Activated B cell treated with CpG ODN at 0.5 μM for 24 hours (primary cell): ENCODE data around the gene STAP2. TPM values are rescaled to one million over a fixed set of nuclear protein-coding genes. Genes with fewer than 3 reads are reported as not detected.

Experiments used
- ATAC-seq: fragments of 200-7000 bp; cut with Tn5 transposase; one replicate; pipeline ENCODE4 v1.10.0; 2021; ENCODE audit warnings: low read depth, mild to moderate bottlenecking, moderate library complexity
- CTCF ChIA-PET: fragments of 350-600 bp; sonication (Branson Sonifier 250); formaldehyde crosslinking; loops from one replicate; lab custom pipeline; 2021; ENCODE audit warnings: antibody characterized with exemption; lab: Charles Lee
- POLR2A ChIA-PET: fragments of 350-600 bp; sonication (Branson Sonifier 250); formaldehyde crosslinking; loops from one replicate; lab custom pipeline; 2021; ENCODE audit warnings: antibody characterized with exemption; lab: Charles Lee
- DNase-seq: peaks from one replicate; pipeline ENCODE4 v3.0.0; 2022
- H3K27ac Mint-ChIP-seq: one replicate; pipeline ENCODE4 v1.8.0; 2020; ENCODE audit warnings: mixed read lengths
- H3K27me3 Mint-ChIP-seq: one replicate; pipeline ENCODE4 v1.8.0; 2021; ENCODE audit warnings: mixed read lengths
- H3K36me3 Mint-ChIP-seq: one replicate; pipeline ENCODE4 v1.8.0; 2021; ENCODE audit warnings: low read depth, mixed read lengths
- H3K4me1 Mint-ChIP-seq: one replicate; pipeline ENCODE4 v1.8.0; 2021; ENCODE audit warnings: mixed read lengths
- H3K4me3 Mint-ChIP-seq: one replicate; pipeline ENCODE4 v1.8.0; 2020; ENCODE audit warnings: mild to moderate bottlenecking, mixed read lengths
- H3K9me3 Mint-ChIP-seq: one replicate; pipeline ENCODE4 v1.8.0; 2020; ENCODE audit warnings: mixed read lengths
- CTCF ChIP-seq: fragments of 200-600 bp; IDR thresholded peaks from one replicate; pipeline ENCODE4 v1.8.0; 2022; ENCODE audit warnings: antibody characterized with exemption, mild to moderate bottlenecking
- intact Hi-C: fragments of 100-400 bp; cut with micrococcal nuclease; formaldehyde crosslinking; loops from one replicate; pipeline ENCODE4 v1.15.1; 2024
- total RNA-seq: library from RNA; stranded (reverse); gene quantifications from 2 replicates; pipeline ENCODE4 v1.2.3, GENCODE V29; 2022

STAP2 gene
- total RNA-seq, 1 donor from 2014 or later, result 1.1 TPM

- Mint-ChIP-seq H3K4me1 (peaks cover 13% of the 10 kb centered on the region), H3K27me3 (no peaks in the 10 kb centered on the region), H3K27ac (no peak overlapping the region), H3K9me3 (no peaks in the 10 kb centered on the region), H3K36me3 (peaks cover 46% of the 10 kb centered on the region), H3K4me3 (no peak overlapping the region)
- ChIA-PET CTCF (interaction anchor here (0.9 kb wide), 1 partner anchor 37 kb away, joined by 5 read pairs; the partner anchor contains the start of gene SH3GL1), POLR2A (interaction anchor here (0.5 to 2.3 kb wide), 4 partner anchors 12 to 38 kb away, joined by 3 to 7 read pairs (median 4); partner anchors contain the start of gene MPND)
- no peak for TF ChIP-seq CTCF
- ATAC-seq, result no peak
- intact Hi-C loops, result loop anchor here (1.0 kb wide), 1 partner anchor 37 kb away; the partner anchor contains the start of gene SH3GL1
- DNase-seq, result no peak
These were observed 25.1 kb upstream of the STAP2 start for GRCh38 chr19:4363571-4364304.

GRCh38 chr19:4362831-4363545, 24.4 kb upstream of the STAP2 start:
- no peak for TF ChIP-seq CTCF
- no peak overlapping the region for H3K27ac Mint-ChIP-seq
- ChIA-PET CTCF (interaction anchor here (0.9 kb wide), 1 partner anchor 37 kb away, joined by 5 read pairs; the partner anchor contains the start of gene SH3GL1), POLR2A (interaction anchor here (0.5 to 2.3 kb wide), 3 partner anchors 13 to 36 kb away, joined by 4 to 7 read pairs (median 4); partner anchors contain the start of gene MPND)
- intact Hi-C loops, result loop anchor here (1.0 kb wide), 1 partner anchor 37 kb away; the partner anchor contains the start of gene SH3GL1
- DNase-seq, result no peak
- H3K4me3 Mint-ChIP-seq, result no peak overlapping the region
- peaks cover 47% of the 10 kb centered on the region for H3K36me3 Mint-ChIP-seq
- H3K4me1 Mint-ChIP-seq, result peaks cover 6% of the 10 kb centered on the region
- no peak for ATAC-seq
- H3K9me3 Mint-ChIP-seq, result no peaks in the 10 kb centered on the region
- no peaks in the 10 kb centered on the region for H3K27me3 Mint-ChIP-seq

- ChIA-PET CTCF (no interaction called here), POLR2A (interaction anchor here (1.6 to 2.3 kb wide), 2 partner anchors 14 to 19 kb away, joined by 4 to 7 read pairs; partner anchors contain the start of gene MPND)
- H3K9me3 Mint-ChIP-seq, result no peaks in the 10 kb centered on the region
- no peak for TF ChIP-seq CTCF
- H3K4me1 Mint-ChIP-seq, result no peaks in the 10 kb centered on the region
- intact Hi-C loops, result no loop called here
- H3K27me3 Mint-ChIP-seq, result no peaks in the 10 kb centered on the region
- H3K27ac Mint-ChIP-seq, result no peak overlapping the region
- H3K4me3 Mint-ChIP-seq, result no peak overlapping the region
- DNase-seq, result no peak
- no peak for ATAC-seq
- H3K36me3 Mint-ChIP-seq, result peaks cover 50% of the 10 kb centered on the region
These were observed 23.6 kb upstream of the STAP2 start for GRCh38 chr19:4362101-4362828.

GRCh38 chr19:4361152-4362046, 22.8 kb upstream of the STAP2 start:
- intact Hi-C loops, result no loop called here

More at GRCh38 chr19:4361152-4362046, 22.8 kb upstream of the STAP2 start:
- Mint-ChIP-seq H3K4me1 (no peaks in the 10 kb centered on the region), H3K9me3 (no peaks in the 10 kb centered on the region), H3K27ac (no peak overlapping the region), H3K36me3 (peaks cover 46% of the 10 kb centered on the region), H3K4me3 (no peak overlapping the region), H3K27me3 (no peaks in the 10 kb centered on the region)
- ChIA-PET POLR2A (no interaction called here), CTCF (no interaction called here)
- no peak for TF ChIP-seq CTCF
- ATAC-seq (no peak), DNase-seq (no peak)
